Measurements from ENCODE around the gene UBE2I. TPM values are rescaled to one million over a fixed set of nuclear protein-coding genes. Genes with fewer than 3 reads are reported as not detected.

UBE2I gene
- polyA plus RNA-seq, 4 donors: 164 to 183 (median 167) TPM

- no peak for DNase-seq (ENCODE audit: low read depth in 4 of 4, low spot score in 3 of 4)
Observed at GRCh38 chr16:1354815-1355540, 45.5 kb downstream of the UBE2I start.

GRCh38 chr16:1355591-1355990 is 46.2 kb downstream of the UBE2I start:
- DNase-seq (ENCODE audit: low read depth in 4 of 4, low spot score in 3 of 4): no peak

GRCh38 chr16:1356061-1356900 is 46.8 kb downstream of the UBE2I start:
- DNase-seq (ENCODE audit: low read depth in 4 of 4, low spot score in 3 of 4): no peak

GRCh38 chr16:1357906-1358566 is 48.6 kb downstream of the UBE2I start:
- DNase-seq (ENCODE audit: low read depth in 4 of 4, low spot score in 3 of 4): no peak

GRCh38 chr16:1361685-1362360 is 52.4 kb downstream of the UBE2I start:
- DNase-seq (ENCODE audit: low read depth in 4 of 4, low spot score in 3 of 4): no peak

GRCh38 chr16:1362807-1363206 is 53.4 kb downstream of the UBE2I start:
- DNase-seq (ENCODE audit: low read depth in 4 of 4, low spot score in 3 of 4): no peak

- no peak for DNase-seq (ENCODE audit: low read depth in 4 of 4, low spot score in 3 of 4)
Observed at GRCh38 chr16:1363501-1364041, 54.1 kb downstream of the UBE2I start.

GRCh38 chr16:1364510-1364909 is 55.1 kb downstream of the UBE2I start:
- DNase-seq (ENCODE audit: low read depth in 4 of 4, low spot score in 3 of 4): no peak

GRCh38 chr16:1366060-1366711 is 56.8 kb downstream of the UBE2I start:
- DNase-seq (ENCODE audit: low read depth in 4 of 4, low spot score in 3 of 4): no peak

- no peak for DNase-seq (ENCODE audit: low read depth in 4 of 4, low spot score in 3 of 4)
Observed at GRCh38 chr16:1366712-1367299, 57.4 kb downstream of the UBE2I start.

GRCh38 chr16:1367486-1368174 is 58.2 kb downstream of the UBE2I start:
- no peak for DNase-seq (ENCODE audit: low read depth in 4 of 4, low spot score in 3 of 4)

- DNase-seq (ENCODE audit: low read depth in 4 of 4, low spot score in 3 of 4): no peak
Observed at GRCh38 chr16:1371054-1371978, 61.9 kb downstream of the UBE2I start.

- no peak for DNase-seq (ENCODE audit: low read depth in 4 of 4, low spot score in 3 of 4)
Observed at GRCh38 chr16:1372292-1372950, 63.0 kb downstream of the UBE2I start.

GRCh38 chr16:1374418-1375297 is 65.2 kb downstream of the UBE2I start:
- no peak for DNase-seq (ENCODE audit: low read depth in 4 of 4, low spot score in 3 of 4)

GRCh38 chr16:1375298-1375640 is 65.8 kb downstream of the UBE2I start:
- no peak for DNase-seq (ENCODE audit: low read depth in 4 of 4, low spot score in 3 of 4)

GRCh38 chr16:1375741-1376410 is 66.4 kb downstream of the UBE2I start:
- DNase-seq (ENCODE audit: low read depth in 4 of 4, low spot score in 3 of 4): no peak

All from left renal pelvis (tissue), 4 donors.